Kidney glomerular epithelial cell (primary cell): ENCODE results near the gene DDX18.

Experiments used
- DNase-seq: peaks from one replicate; lab custom pipeline; 2025; lab: John Stamatoyannopoulos, UW

Gene DDX18

GRCh38 chr2:117834992-117835391, 20.5 kb downstream of the DDX18 start:
- DNase-seq = no peak

- DNase-seq = peak; percentile 10
These were observed 21.7 kb downstream of the DDX18 start for GRCh38 chr2:117835990-117836760.

DNA sequence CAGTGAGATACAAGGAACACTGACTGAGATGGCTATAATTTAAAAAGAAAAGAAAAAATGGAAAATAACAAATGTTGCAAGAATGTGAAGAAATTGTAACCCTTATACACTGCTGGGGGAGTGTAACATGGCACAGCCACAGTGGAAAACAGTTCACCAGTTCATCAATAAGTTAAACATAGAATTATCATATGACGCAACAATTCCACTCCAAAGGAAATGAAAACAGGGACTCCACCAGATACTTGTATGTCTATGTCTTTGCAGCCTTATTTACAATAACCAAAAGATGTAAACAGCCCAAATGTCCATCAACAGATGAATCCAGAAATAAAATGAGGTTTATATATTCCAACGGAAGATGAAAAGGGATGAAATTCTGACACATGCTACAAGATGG, 30.8 kb downstream of the DDX18 start:
- DNase-seq = no peak

GRCh38 chr2:117850015-117850414, 35.5 kb downstream of the DDX18 start:
- no peak for DNase-seq

DNA sequence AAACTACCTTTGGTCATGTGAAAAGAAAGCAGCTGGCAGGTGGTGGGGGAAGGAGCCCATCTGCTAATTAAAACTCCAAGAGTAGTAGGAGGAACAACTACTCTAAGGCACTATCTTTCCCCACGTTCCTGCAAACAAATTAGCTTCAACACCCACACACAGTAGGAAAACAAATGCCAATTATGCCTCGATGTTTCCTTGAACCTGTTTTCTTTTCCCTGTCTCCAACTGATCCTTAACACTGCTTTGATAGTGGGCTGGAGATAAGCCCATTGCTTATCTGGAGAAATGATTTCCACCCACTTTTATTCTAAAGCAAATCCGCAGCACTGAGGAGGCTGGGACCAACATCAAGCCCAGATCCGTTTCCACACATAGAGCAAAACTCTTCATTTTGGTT, 36.0 kb downstream of the DDX18 start:
- DNase-seq = no peak

- DNase-seq = no peak
These were observed 37.5 kb downstream of the DDX18 start for GRCh38 chr2:117851969-117852368.

GRCh38 chr2:117853316-117853715, 38.8 kb downstream of the DDX18 start:
- DNase-seq = no peak

DNA sequence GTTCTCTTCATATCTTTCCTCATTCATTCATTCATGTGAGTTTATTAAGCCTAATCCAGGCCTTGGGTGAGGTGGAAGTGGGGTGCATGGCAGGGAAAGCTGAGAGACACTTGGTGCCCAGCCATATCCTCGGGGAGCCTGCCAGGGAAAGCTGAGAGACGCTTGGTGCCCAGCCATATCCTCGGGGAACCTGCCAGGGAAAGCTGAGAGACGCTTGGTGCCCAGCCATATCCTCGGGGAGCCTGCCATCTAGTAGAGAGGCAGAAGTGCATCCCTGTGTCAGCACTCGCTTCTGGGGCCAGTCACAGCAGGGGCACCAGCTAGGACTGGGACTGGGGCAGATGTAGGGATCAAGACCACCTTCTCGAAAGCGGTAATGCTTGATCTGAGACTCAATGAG, 39.4 kb downstream of the DDX18 start:
- DNase-seq = no peak

GRCh38 chr2:117854610-117855009, 40.1 kb downstream of the DDX18 start:
- no peak for DNase-seq

DNA sequence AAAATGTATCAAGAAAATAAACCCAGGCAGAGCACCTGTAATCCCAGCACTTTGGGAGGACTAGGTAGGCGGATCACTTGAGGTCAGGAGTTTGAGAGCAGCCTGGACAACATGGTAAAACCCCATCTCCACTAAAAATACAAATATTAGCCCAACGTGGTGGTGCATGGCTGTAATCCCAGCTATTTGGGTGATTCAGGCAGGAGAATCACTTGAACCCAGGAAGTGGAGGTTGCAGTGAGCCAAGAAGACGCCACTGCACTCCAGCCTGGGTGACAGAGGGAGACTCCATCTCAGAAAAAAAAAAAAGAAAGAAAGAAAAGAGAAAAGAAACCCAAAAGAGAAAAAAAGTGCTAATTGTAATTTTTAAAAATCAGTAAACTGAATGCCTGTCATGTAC, 41.4 kb downstream of the DDX18 start:
- no peak for DNase-seq

DNA sequence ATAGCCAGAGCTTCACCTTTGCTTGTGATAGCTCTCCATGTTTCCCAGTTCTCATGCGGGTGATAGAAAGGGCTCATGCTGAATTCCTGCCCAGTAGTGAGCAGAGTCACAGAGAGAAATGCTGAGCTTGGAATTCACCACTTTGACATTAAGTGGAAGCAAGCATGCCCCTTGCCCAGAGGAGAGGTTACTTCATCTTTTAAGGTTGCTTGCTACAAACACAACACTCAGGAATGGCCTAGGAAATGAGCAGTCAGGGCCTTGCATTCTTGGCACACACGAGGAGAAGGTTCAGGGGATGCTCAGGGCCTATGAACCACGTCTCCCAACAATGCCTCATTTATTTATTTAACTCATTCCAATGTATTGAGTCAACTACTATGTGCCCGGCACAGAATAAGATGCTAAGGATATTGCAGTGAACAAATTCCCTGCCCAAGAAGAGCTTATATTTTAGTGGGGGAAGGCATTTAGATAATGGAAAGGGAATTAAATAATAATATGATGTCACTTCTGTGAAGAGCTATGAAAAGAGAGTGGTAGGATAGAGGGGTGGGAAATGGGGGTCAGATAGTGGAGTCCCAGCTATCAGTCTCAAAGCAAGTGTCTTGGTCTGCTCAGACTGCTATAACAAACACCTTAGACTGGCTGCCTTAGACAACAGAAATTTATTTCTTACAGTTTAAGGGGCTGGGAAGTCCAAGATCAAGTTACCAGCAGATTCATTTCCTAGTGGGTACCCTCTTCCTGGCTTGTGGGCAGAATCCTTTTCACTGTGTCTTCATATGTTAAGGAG, 42.1 kb downstream of the DDX18 start:
- DNase-seq = peak; percentile 95

DNA sequence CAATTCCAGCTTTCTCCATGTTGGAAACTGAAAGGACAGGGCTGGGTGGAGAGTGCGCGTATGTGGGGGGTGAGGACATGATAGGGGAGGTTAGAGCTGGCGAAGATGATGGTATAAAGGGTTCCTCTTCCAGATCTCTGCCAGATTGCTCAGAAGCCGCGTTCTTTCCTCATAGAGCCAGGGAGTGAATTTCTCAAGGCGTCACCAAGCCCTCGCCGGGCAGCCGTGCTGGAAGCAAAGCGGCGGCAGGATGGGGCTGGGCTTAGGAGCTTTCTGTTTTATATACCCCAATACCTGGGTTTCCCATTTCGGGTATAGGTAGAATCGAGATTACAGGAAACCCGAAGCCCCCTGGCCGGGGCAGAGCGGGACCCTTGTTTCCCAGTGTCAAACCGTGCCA, 43.8 kb downstream of the DDX18 start:
- no peak for DNase-seq

DNA sequence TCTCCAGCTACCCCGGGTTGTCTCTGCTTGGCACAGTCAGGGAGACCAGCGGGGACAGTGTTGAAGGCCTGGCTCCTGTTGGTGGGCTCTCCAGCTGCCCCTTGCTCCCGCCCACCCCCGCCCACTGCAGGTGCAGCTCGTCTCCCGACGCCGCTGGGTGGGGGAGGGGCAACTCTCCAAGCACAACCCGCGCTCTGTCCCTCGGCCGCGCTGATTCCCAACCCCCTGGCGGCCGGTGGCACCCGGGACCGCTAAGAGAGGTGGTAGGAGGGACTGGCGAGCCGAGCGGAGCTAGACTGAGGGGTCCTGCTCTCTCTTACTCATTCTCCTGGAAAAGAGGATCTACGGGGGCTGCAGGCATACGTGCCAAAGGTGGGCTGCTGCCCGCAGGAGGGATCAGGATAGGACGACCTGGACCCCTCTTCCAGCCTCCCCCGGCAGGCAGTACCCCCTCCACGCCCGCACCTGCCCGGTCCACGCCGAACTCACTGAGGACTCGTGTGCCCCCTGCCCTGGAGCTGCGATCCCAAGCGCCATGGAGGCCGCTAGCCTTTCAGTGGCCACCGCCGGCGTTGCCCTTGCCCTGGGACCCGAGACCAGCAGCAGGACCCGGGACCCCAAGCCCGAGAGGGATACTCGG, 44.5 kb downstream of the DDX18 start:
- no peak for DNase-seq

DNA sequence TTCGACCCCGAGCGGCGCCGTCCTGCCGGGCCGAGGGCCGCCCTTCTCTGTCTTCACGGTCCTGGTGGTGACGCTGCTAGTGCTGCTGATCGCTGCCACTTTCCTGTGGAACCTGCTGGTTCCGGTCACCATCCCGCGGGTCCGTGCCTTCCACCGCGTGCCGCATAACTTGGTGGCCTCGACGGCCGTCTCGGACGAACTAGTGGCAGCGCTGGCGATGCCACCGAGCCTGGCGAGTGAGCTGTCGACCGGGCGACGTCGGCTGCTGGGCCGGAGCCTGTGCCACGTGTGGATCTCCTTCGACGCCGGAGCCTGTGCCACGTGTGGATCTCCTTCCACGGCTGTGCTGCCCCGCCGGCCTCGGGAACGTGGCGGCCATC, 45.0 kb downstream of the DDX18 start:
- DNase-seq = no peak

DNA sequence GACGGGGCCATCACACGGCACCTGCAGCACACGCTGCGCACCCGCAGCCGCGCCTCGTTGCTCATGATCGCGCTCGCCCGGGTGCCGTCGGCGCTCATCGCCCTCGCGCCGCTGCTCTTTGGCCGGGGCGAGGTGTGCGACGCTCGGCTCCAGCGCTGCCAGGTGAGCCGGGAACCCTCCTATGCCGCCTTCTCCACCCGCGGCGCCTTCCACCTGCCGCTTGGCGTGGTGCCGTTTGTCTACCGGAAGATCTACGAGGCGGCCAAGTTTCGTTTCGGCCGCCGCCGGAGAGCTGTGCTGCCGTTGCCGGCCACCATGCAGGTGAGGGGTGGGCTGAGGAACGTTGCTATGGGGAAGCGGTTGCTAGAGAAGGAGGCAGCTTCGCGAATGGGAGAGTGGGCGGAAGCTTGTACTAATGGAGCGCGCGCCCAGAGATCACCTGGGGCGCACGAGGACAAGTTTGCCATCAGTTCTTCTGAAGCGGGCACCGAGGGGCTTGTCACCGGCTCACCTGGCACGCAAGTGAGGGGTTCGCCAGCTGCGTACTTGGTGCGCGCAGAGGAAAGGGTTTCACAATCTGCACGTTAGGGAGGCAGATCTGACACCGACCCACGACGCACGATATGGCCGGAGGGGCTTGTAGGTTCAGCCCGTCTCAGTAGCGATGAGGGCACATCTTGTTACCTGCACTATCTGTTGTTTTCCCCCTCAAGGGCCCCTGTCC, 45.6 kb downstream of the DDX18 start:
- DNase-seq = no peak

GRCh38 chr2:117862459-117862858, 48.0 kb downstream of the DDX18 start:
- no peak for DNase-seq

DNA sequence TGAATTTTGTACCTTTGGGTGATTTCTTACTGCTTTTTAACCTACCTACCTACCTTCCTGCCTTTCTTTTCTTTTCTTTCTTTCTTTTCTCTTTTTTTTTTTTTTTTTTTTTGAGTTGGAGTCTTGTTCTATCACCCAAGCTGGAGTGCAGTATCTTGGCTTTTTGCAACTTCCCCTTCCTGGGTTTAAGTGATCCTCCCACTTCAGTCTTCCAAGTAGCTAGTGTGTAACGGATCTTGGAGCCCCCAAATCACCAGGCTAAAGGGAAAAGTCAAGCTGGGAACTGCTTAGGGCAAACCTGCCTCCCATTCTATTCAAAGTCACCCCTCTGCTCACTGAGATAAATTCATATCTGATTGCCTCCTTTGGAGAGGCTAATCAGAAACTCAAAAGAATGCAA, 61.3 kb downstream of the DDX18 start:
- DNase-seq = no peak

- no peak for DNase-seq
These were observed 64.5 kb downstream of the DDX18 start for GRCh38 chr2:117879003-117879402.
